ENCODE results near the gene NR4A3. TPM values are rescaled to one million over a fixed set of nuclear protein-coding genes. Genes with fewer than 3 reads are reported as not detected.

The NR4A3 gene
- total RNA-seq, 6 experiments from 2014 or later = 0.13 to 1.2 (median 0.30) TPM

DNA sequence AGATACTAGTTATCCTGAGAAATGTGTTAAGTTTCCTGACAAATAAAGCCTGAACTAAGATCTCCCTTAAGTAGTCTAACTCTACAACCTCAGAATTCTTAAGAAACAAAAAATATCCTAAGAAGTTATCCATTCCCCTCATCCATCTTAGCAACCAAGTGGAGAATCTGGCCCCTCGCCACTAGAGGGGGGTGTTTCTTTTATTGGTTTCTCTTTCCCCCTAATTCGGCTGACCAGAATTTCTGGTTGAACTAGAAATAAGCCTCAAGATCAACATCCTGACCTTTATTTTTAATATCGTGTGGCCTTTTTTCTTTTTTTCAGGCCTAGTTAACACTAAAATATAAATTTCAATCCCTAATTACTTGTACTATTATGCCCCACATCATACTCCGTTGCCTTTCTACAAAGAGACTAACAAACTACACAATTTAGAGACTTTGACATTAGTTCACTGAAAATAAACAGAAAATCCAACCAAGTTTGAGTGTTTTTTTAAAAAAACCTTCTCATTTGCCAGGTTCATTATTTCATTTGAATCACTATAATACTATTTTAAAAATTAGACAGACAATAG, 14.3 kb upstream of the NR4A3 start:
- DNase-seq (peak; percentile 53 to 63 (median 58)), ATAC-seq (peak; percentile 78 to 91 (median 86))
- TF ChIP-seq CTCF (IDR thresholded peaks at IDR 0.05) (peak; percentile 77 to 86 (median 82)), POLR2A (IDR thresholded peaks at IDR 0.05) (no peak)
- H3K36me3 ChIP-seq = no peaks in the 10 kb centered on the region
- H3K4me1 ChIP-seq = no peaks in the 10 kb centered on the region
- H3K4me3 ChIP-seq = no peak overlapping the region
- H3K9me3 ChIP-seq = no peaks in the 10 kb centered on the region
- H3K27me3 ChIP-seq = no peaks in the 10 kb centered on the region
- WGBS (ENCODE audit: insufficient coverage, low coverage, low lambda C conversion rate, missing lambda C conversion rate) = 14% methylated on average over 4 of the region's 4 CpGs
- H3K27ac ChIP-seq = no peak overlapping the region
- intact Hi-C loops (cut with DNase I) = no loop called here

DNA sequence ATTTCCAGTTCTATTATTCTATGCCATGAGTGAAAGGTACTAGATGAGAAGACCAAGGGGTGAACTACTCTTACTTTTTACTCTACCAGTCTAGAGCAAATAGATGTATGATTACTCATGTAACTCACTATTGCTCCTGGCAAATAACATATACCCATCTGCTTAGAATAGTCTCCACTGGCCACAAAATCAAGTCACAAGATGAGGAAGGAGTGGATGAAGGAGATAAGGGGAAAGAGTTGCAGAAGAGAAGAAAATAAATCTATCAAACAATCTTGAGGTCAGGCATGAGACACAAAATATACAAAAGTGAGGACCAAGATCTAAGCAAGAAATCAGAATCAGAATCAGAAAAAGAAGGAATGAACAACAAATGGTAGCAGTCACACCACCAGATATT, 13.7 kb upstream of the NR4A3 start:
- Histone ChIP-seq H3K4me3 (no peak overlapping the region), H3K36me3 (no peaks in the 10 kb centered on the region), H3K4me1 (no peaks in the 10 kb centered on the region), H3K27ac (no peak overlapping the region), H3K27me3 (no peaks in the 10 kb centered on the region), H3K9me3 (no peaks in the 10 kb centered on the region)
- DNase-seq (no peak), ATAC-seq (no peak)
- no peak for TF ChIP-seq POLR2A (IDR thresholded peaks at IDR 0.05)
- no peak for TF ChIP-seq CTCF (IDR thresholded peaks at IDR 0.05)
- intact Hi-C loops (cut with DNase I) = no loop called here

DNA sequence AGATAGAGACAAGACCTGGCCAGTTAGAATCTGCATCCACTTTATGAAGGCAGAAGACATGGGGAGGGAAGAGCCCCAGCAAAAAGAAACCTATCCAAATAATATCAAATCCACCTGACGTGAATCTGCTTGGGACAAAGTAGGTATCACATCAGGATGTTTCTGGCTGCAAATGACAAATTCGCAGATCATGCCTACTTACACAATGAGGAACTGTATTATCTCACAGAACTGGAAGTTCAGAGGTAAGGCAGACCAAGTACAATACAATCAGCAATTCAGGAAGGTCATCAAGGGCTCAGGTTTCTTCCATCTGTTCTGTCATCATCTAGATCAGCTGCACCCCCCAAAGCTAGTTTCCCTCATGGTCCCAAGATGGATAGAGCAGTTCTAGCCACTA, 13.2 kb upstream of the NR4A3 start:
- H3K4me3 ChIP-seq = no peak overlapping the region
- H3K27ac ChIP-seq = no peak overlapping the region
- TF ChIP-seq POLR2A (IDR thresholded peaks at IDR 0.05) (no peak), CTCF (IDR thresholded peaks at IDR 0.05) (no peak)
- no peaks in the 10 kb centered on the region for H3K4me1 ChIP-seq
- no peak for DNase-seq
- ATAC-seq = no peak
- intact Hi-C loops (cut with DNase I) = no loop called here
- no peaks in the 10 kb centered on the region for H3K36me3 ChIP-seq
- H3K27me3 ChIP-seq = no peaks in the 10 kb centered on the region
- H3K9me3 ChIP-seq = no peaks in the 10 kb centered on the region
- WGBS (ENCODE audit: insufficient coverage, low coverage, low lambda C conversion rate, missing lambda C conversion rate) = 79% methylated on average over 2 of the region's 2 CpGs

DNA sequence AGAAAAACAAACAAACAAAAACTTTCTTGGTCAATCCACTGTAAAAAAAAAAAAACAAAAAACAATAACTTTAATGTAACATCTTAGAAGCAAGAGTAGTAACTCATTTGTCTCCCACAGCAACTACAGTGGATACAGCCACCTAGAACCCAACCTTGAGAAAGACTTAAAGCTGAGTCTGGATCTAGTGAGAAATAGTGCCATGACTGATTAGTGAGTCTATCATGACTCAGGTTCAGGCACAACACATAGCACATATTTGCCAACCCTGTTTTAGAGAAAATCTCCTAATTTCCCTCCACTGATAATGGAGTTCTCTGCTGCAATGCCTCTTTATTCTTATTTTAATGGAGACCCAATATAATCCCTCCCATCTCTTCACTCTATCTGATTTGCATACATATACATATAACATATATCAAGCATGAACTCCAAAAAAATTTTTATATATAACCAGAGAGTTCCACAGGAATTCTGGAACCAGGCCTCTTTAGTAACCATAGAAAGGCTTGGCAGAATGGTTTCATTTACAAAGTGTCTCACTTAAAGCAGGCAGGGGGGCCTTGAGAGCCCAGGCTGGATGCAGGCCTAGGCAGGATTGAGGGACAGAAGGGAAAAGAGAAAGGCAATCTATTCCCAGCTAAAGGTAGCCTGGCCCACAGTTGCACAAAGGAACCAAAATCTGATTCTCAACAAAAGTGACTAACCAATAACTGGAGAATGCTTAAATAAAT, 11.9 kb upstream of the NR4A3 start:
- Histone ChIP-seq H3K27me3 (no peaks in the 10 kb centered on the region), H3K36me3 (no peaks in the 10 kb centered on the region), H3K27ac (no peak overlapping the region), H3K9me3 (no peaks in the 10 kb centered on the region), H3K4me3 (no peak overlapping the region), H3K4me1 (no peaks in the 10 kb centered on the region)
- TF ChIP-seq POLR2A (IDR thresholded peaks at IDR 0.05) (no peak), CTCF (IDR thresholded peaks at IDR 0.05) (no peak)
- ATAC-seq (no peak), DNase-seq (no peak)
- intact Hi-C loops (cut with DNase I) = no loop called here

All from right lobe of liver (tissue), 6 donors.